ENCODE results near the gene HS6ST3. TPM values are rescaled to one million over a fixed set of nuclear protein-coding genes. Genes with fewer than 3 reads are reported as not detected.

Gene HS6ST3
- total and polyA plus RNA-seq, 2 donors (not counting 3 experiments of a cell fraction or from before 2014, with no cell fraction given): 0.03 to 0.15 TPM

DNA sequence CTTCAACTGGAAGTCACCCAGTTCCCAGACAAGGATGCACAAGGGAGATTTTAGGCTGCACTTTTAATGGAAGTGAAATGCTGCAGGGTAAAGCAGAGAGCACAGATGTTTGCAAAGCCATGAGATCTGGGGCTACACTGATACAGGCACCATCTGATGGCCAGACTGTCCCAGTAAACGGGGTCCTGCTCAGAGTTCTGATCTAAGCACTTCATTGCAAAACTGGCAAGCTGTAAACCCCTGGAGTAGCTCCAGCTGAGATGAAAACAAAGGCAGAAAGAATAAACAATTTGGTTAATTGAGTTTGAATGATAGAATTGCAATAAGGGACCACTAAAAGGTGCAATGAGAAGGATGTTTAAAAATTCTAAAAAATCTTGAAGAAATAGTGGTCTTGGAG lies 707.2 kb downstream of the HS6ST3 start:
- Histone ChIP-seq H3K79me2 (ENCODE audit: control insufficient read depth, insufficient read depth, low read length) (no peaks in the 10 kb centered on the region), H3K4me3 (replicated peaks in 1 of 3; ENCODE audit: insufficient read depth in 1 of 3, low read depth in 1 of 3, low read length in 3 of 3) (no peak overlapping the region), H3K4me1 (ENCODE audit: control insufficient read depth, extremely low read depth, insufficient read depth, low read length) (no peaks in the 10 kb centered on the region), H3K9me1 (replicated peaks; ENCODE audit: control insufficient read depth, extremely low read depth, insufficient read depth, low read length) (no peaks in the 10 kb centered on the region), H3K9ac (replicated peaks; ENCODE audit: extremely low read depth, insufficient read depth, low read length) (no peak overlapping the region), H4K20me1 (replicated peaks; ENCODE audit: control insufficient read depth, extremely low read depth, insufficient read depth, low read length) (no peaks in the 10 kb centered on the region), H3K9me3 (replicated peaks; ENCODE audit: control insufficient read depth, insufficient read depth, low read length) (no peaks in the 10 kb centered on the region), H3K36me3 (ENCODE audit: control insufficient read depth in 2 of 2, extremely low read depth in 1 of 2, insufficient read depth in 2 of 2, low read length in 2 of 2) (no peaks in the 10 kb centered on the region), H3K27ac (ENCODE audit: insufficient read depth, low read depth, low read length) (no peak overlapping the region), H3K4me2 (ENCODE audit: insufficient read depth, low read length) (no peak overlapping the region), H3K27me3 (ENCODE audit: control insufficient read depth in 2 of 2, insufficient read depth in 2 of 2, low read length in 2 of 2) (no peaks in the 10 kb centered on the region), H2AFZ (ENCODE audit: low read depth, low read length) (no peak overlapping the region)
- TF ChIP-seq GATA2 (IDR thresholded peaks at IDR 0.05; ENCODE audit: insufficient read depth, insufficient read length, low read depth, low read length) (no peak), EZH2 (IDR thresholded peaks at IDR 0.05; ENCODE audit: borderline replicate concordance, low read depth, low read length, severe bottlenecking) (no peak), CTCF (IDR thresholded peaks at IDR 0.05; ENCODE audit: extremely low read depth in 1 of 2, insufficient read depth in 1 of 2, low read depth in 1 of 2, low read length in 2 of 2) (no peak), POLR2AphosphoS5 (IDR thresholded peaks at IDR 0.05; ENCODE audit: insufficient read depth, low read depth, low read length) (no peak), POLR2A (IDR thresholded peaks at IDR 0.05; ENCODE audit: low read depth, low read length) (no peak)
- TF ChIP-seq, protein P1, sequence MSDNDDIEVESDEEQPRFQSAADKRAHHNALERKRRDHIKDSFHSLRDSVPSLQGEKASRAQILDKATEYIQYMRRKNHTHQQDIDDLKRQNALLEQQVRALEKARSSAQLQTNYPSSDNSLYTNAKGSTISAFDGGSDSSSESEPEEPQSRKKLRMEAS (IDR thresholded peaks at IDR 0.05; ENCODE audit: insufficient read depth, insufficient read length): no peak
- no peak for DNase-seq (ENCODE audit: low read depth, low spot score)
- ChIA-PET POLR2A (no interaction called here), CTCF (no interaction called here)
- FAIRE-seq: no peak
- dilution Hi-C loops (cut with MboI; ENCODE audit: extremely low pct_ligation_motif_present, low sequenced_read_pairs): no loop called here
- intact Hi-C loops (cut with micrococcal nuclease): no loop called here
- no TSS peak for BruUV-seq (replicated peaks)

Measured in endothelial cell of umbilical vein (primary cell).